ENCODE measurements around the gene GLB1L. TPM values are rescaled to one million over a fixed set of nuclear protein-coding genes. Genes with fewer than 3 reads are reported as not detected.

GLB1L gene
- total and polyA plus RNA-seq, 2 of the 8 experiments (the other 6 are each of a cell fraction or from before 2014, with no cell fraction given): 3.7 to 4.0 TPM

DNA sequence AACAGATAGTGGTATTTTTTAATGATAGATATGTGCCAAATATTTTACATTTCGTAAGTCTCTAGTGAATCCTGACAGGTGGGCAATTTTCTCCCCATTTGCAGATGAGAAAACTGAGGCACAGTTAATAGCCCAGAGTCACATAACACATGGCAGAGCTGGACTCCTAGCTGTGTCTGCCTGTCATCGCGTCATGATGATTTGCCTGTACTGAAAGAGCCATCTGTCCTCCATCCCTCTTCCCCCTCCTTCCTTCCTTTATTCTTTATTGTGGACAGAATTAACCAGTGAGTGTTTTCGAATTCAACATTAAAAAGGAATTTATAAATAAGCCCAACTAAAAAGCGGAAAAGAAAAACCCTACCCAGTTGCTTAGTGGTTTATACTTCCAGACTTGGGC lies 37.1 kb upstream of the GLB1L start:
- Histone ChIP-seq H2BK120ac (replicated peaks; ENCODE audit: low read depth, low read length) (no peak overlapping the region), H3K79me2 (ENCODE audit: control insufficient read depth in 1 of 2, insufficient read depth in 2 of 2, low read length in 2 of 2) (no peaks in the 10 kb centered on the region), H3K23ac (ENCODE audit: insufficient read length) (no peak overlapping the region), H3K36me3 (ENCODE audit: control insufficient read depth in 2 of 4, insufficient read depth in 4 of 4, low read length in 3 of 4) (peaks cover 0 to 4% (median under 1%) of the 10 kb centered on the region in 4 experiments; a peak in 3 of 8 replicates), H3K14ac (ENCODE audit: insufficient read length) (no peak overlapping the region), H3K9me3 (ENCODE audit: insufficient read depth in 2 of 2, low read depth in 1 of 2, low read length in 1 of 2) (no peaks in the 10 kb centered on the region), H3K4me2 (ENCODE audit: insufficient read depth in 1 of 2, low read depth in 2 of 2, low read length in 2 of 2) (no peak overlapping the region), H2BK12ac (ENCODE audit: low read depth, low read length) (no peak overlapping the region), H3K56ac (replicated peaks; ENCODE audit: insufficient read length, low read depth, low read length) (no peak overlapping the region), H2BK15ac (ENCODE audit: low read length) (no peak overlapping the region), H2BK5ac (ENCODE audit: low read depth, low read length) (no peak overlapping the region), H2AK5ac (ENCODE audit: low read depth, low read length) (no peak overlapping the region), H3K23me2 (ENCODE audit: low read depth, low read length) (peaks cover 8% of the 10 kb centered on the region; the same call in 1 of the 2 replicates), H4K20me1 (replicated peaks in 1 of 2; ENCODE audit: control insufficient read depth in 1 of 2, insufficient read depth in 2 of 2, low read length in 2 of 2) (no peaks in the 10 kb centered on the region), H3K9ac (replicated peaks in 1 of 4; ENCODE audit: extremely low read depth in 1 of 4, low read depth in 3 of 4, low read length in 3 of 4) (no peak overlapping the region), H4K91ac (replicated peaks; ENCODE audit: insufficient read length, low read length) (no peak overlapping the region), H3K27me3 (replicated peaks in 1 of 4; ENCODE audit: control insufficient read depth in 3 of 4, extremely low read depth in 1 of 4, insufficient read depth in 3 of 4, low read length in 3 of 4) (no peaks in the 10 kb centered on the region; a peak in 1 of 7 replicates), H3K4me1 (replicated peaks in 1 of 4; ENCODE audit: control insufficient read depth in 3 of 4, insufficient read depth in 4 of 4, low read length in 3 of 4) (peaks cover 9 to 31% (median 19%) of the 10 kb centered on the region in 4 experiments), H2BK20ac (ENCODE audit: low read length) (no peak overlapping the region), H3K18ac (ENCODE audit: extremely low read depth, low read length) (no peak overlapping the region), H3K79me1 (ENCODE audit: low read depth, low read length) (no peaks in the 10 kb centered on the region; the same call in 1 of the 2 replicates), H2AFZ (ENCODE audit: low read length) (no peak overlapping the region), H3K4me3 (ENCODE audit: extremely low read depth in 1 of 4, insufficient read depth in 2 of 4, low read depth in 3 of 4, low read length in 4 of 4) (no peak overlapping the region), H4K8ac (ENCODE audit: extremely low read depth, insufficient read depth, low read length) (no peak overlapping the region), H4K5ac (ENCODE audit: insufficient read length, low read depth, low read length) (no peak overlapping the region), H3K27ac (ENCODE audit: low read depth, low read length) (no peak overlapping the region), H3K4ac (replicated peaks; ENCODE audit: insufficient read length, low read depth, low read length) (no peak overlapping the region)
- WGBS, 2 experiments (ENCODE audit: extremely low coverage in 1 of 2, insufficient coverage in 1 of 2, insufficient read length in 1 of 2, insufficient replicate concordance in 2 of 2, low coverage in 1 of 2, low lambda C conversion rate in 2 of 2, missing lambda C conversion rate in 1 of 2): 90% methylated on average over 5 of the region's 5 CpGs; no CpG with 5 or more reads in 1 of the 2 experiments
- ChIA-PET POLR2A (ENCODE audit: partially characterized antibody) (interaction anchor here (0.6 to 2.6 kb wide), 5 partner anchors 11 to 69 kb away, joined by 3 to 6 read pairs (median 4); partner anchors contain the start of genes ANKZF1 and ATG9A), CTCF (ENCODE audit: partially characterized antibody) (interaction anchor here (0.7 to 12.1 kb wide), 6 partner anchors 10 to 280 kb away, joined by 3 to 220 read pairs (median 4); no protein-coding TSS in a partner anchor)
- no peak for FAIRE-seq
- DNase-seq (ENCODE audit: low read depth in 1 of 2, low spot score in 2 of 2): no peak
- TF ChIP-seq SIN3A (conservative IDR thresholded peaks at IDR 0.05 in 1 of 2, IDR thresholded peaks at IDR 0.05 in 1 of 2; ENCODE audit: low read depth in 1 of 2, low read length in 2 of 2): no peak
- no peak for TF ChIP-seq SP4 (IDR thresholded peaks at IDR 0.05; ENCODE audit: low read length)
- TF ChIP-seq POLR2AphosphoS5 (IDR thresholded peaks at IDR 0.05; ENCODE audit: low read depth, low read length): no peak
- no peak for TF ChIP-seq RBBP5 (IDR thresholded peaks at IDR 0.05; ENCODE audit: borderline replicate concordance, low read depth, low read length)
- TF ChIP-seq CEBPB (IDR thresholded peaks at IDR 0.05; ENCODE audit: low read depth, low read length): no peak
- TF ChIP-seq SP2 (IDR thresholded peaks at IDR 0.05; ENCODE audit: low read length): no peak
- TF ChIP-seq BRCA1 (IDR thresholded peaks at IDR 0.05; ENCODE audit: low read depth, low read length): no peak
- TF ChIP-seq, protein P1, sequence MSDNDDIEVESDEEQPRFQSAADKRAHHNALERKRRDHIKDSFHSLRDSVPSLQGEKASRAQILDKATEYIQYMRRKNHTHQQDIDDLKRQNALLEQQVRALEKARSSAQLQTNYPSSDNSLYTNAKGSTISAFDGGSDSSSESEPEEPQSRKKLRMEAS (IDR thresholded peaks at IDR 0.05): no peak
- no peak for TF ChIP-seq NRF1 (IDR thresholded peaks at IDR 0.05; ENCODE audit: low read depth, low read length)
- no peak for TF ChIP-seq USF2 (IDR thresholded peaks at IDR 0.05; ENCODE audit: low read length)
- no peak for TF ChIP-seq TCF12 (IDR thresholded peaks at IDR 0.05; ENCODE audit: low read depth, low read length)
- no peak for TF ChIP-seq HDAC6 (IDR thresholded peaks at IDR 0.05; ENCODE audit: low read depth, low read length)
- TF ChIP-seq CREB1 (IDR thresholded peaks at IDR 0.05): no peak
